GM18498 (cell line): ENCODE results near the gene CATSPERD.
"Not testable (repeated sequence)": the region's sequence is repeated elsewhere in the genome, so short reads cannot be mapped to it uniquely, and the experiment has no call there.

Experiments
- ATAC-seq: cut with Tn5 transposase; IDR thresholded peaks from one replicate; pipeline ENCODE4 v1.9.1; 2021; ENCODE audit warnings: mild to moderate bottlenecking, moderate library complexity; ENCODE audit not compliant: unreplicated experiment

CATSPERD gene

DNA sequence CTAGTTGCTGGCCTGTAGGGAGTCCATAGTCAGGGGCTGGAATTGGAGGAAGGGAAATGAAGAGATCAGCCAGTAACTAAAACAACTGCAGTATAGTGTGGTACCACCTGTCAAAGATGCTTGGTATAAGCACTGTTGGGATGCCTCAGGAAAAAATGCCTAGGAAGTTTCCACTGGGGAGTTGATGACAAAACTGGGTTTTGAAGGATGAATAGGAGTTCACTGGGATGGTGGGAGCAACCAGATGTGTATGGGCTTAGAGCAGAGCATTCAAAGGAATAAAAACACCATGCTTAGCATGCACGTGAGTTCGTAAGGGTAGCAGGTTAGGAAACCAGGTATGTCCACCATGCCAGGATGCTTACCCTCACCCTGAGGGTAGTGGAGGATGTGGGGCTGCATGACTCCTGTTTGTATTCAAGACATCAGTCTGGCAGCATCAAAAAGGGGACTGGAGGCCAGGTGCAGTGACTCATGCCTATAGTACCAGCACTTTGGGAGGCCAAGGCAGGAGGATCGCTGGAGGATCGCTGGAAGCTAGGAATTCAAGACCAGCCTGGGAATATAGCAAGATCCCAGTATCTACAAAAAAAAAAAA is 7.1 kb downstream of the CATSPERD start:
- no peak for ATAC-seq

DNA sequence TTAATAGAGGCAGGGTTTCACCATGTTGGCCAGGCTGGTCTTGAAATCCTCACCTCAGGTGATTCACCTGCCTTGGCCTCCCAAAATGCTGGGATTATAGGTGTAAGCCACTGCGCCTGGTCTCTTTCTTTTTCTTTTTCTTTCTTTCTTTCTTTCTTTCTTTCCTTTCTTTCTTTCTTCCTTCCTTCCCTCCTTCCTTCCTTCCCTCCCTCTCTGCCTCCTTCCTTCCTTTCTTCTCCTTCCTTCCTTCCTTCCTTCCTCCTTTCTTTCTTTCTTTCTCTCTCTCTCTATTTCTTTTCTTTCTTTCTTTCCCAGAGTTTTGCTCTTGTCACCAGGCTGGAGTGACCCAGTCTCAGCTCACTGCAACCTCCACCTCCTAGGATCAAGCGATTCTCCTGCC is 12.7 kb downstream of the CATSPERD start:
- ATAC-seq, result not testable (repeated sequence)

DNA sequence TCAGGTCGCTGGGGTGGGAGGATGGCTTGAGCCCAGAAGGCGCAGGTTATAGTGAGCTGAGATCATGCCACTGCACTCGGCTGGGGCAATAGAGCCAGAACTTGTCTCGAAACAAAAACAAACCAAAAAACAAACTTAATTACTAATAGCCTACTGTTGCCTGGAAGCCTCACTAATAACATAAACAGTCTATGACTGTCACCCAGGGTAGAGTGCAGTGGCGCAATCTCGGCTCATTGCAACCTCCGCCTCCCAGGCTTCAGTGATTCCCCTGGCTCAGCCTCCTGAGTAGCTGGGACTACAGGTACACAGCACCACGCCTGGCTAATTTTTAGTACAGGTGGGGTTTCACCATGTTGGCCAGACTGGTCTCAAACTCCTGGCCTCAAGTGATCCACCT is 18.0 kb downstream of the CATSPERD start:
- no peak for ATAC-seq

GRCh38 chr19:5742051-5742450 is 21.6 kb downstream of the CATSPERD start:
- no peak for ATAC-seq

DNA sequence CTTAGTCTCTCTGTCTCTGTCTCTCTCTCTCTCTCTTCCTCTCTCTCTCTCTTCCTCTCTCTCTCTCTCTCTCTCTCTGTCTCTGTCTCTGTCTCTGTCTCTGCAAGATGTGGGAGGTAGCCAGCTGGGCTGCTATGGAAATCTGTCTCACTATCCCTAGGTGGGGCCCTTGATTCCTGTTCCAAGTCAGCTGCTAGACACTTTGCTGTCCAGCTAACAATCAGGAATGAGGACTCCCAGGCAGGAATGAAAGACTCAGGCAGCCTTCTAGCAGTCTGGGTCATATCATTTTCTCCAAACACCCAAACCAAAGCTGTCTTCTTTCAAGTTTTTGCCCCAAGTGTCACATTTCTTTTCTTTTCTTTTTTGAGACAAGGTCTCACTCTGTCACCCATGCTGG is 23.2 kb downstream of the CATSPERD start:
- ATAC-seq, result no peak

DNA sequence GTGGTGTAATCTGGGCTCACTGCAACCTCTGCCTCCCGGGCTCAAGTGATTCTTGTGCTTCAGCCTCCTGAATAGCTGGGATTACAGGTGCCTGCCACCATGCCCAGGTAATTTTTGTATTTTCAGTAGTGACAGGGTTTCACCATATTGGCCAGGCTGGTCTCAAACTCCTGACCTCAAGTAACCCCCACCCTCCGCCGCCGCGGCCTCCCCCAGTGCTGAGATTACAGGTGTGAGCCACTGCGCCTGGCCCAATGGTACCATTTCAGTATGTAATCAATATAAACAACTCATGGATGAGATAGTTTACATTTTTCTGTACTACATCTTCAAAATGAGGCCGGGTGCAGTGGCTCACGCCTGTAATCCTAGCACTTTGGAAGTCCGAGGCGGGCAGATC is 24.6 kb downstream of the CATSPERD start:
- not testable (repeated sequence) for ATAC-seq

GRCh38 chr19:5748920-5749319 is 28.5 kb downstream of the CATSPERD start:
- not testable (repeated sequence) for ATAC-seq

DNA sequence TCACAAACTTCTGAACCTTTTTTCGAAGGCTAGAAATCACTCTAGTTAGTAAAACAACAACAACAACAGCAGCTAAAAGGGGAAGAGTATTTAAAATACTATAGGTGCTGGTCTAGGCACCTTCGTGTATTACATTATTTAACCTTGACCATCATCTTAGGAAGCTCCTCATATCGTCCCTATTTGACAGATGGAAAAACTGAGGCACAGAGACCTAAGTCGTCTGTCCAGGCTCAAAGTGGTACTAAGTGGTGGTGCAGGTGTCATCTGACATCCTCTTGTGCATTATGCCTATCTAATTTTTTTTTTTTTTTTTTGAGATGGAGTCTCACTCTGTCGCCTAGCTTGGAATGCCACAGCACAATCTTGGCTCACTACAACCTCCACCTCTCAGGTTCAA is 29.1 kb downstream of the CATSPERD start:
- no peak for ATAC-seq

DNA sequence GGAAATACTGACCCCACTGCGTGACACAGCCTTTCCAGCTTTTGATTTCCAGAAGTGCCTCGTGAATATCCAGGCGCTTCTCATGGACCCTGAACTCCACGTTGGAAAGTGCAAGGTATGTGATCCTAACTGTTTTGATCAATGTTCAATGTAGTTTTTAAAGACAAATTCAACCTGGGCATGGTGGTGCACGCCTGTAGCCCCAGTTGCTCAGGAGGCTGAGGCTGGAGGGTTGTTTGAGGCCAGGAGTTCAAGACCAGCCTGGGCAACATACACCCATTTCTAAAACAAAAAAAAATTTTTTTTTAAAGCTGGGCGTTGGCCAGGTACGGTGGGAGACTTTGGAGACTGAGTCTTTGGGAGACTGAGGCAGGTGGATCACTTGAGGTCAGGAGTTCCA is 31.3 kb downstream of the CATSPERD start:
- no peak for ATAC-seq

GRCh38 chr19:5753743-5754142 is 33.3 kb downstream of the CATSPERD start:
- no peak for ATAC-seq

GRCh38 chr19:5762608-5763217 is 42.3 kb downstream of the CATSPERD start:
- no peak for ATAC-seq

- no peak for ATAC-seq
Measured at GRCh38 chr19:5765220-5765619, 44.8 kb downstream of the CATSPERD start.

DNA sequence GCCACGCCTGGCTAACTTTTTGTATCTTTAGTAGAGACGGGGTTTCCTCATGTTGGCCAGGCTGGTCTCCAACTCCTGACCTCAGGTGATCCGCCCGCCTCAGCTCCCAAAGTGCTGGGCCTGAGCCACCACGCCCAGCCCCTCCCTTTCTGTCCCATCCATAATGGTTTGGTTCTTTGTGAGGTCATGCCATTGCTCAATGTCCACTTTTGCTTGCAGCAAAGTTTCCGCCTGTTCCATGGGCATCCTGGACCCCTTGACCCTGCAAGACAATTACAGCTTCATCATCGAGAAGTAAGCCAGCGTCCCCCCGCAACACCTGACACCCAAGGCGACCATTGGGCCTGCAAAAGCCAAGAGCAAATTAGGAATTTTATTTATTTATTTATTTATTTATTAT is 47.5 kb downstream of the CATSPERD start:
- no peak for ATAC-seq

DNA sequence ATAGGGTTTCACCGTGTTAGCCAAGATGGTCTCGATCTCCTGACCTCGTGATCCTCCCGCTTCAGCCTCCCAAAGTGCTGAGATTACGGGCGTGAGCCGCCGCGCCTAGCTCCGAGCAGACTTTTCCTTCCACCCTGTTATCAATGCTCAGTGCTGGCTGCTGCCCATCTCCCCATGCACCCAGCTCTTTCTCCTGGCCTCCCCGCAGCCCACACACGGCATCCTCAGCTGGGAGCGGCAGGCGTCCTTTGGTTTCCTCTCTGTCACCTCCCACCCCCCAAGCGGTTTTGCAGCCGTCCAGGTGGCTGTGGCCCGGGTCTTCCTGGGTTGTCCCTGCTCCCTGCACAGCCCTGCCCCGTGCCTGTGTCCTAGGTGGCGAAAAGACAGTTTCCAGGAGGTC is 52.0 kb downstream of the CATSPERD start:
- no peak for ATAC-seq

DNA sequence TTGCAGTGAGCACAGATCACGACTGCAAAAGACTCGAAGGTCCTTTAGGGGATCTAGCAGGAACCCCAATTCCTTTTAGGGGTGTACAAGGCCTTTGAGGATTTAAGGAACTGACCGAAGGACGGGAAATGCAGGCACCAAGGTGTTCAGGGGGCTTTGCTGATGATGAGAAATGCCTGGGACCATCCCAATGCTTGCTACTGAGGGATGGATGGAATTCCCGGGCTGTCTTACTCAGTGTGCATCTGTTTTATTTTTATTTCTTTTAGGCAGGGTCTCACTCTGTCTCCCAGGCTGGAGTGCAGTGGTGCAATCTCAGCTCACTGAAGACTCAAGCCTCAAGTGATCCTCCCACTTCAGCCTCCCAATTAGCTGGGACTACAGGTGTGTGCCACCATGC is 52.8 kb downstream of the CATSPERD start:
- ATAC-seq, result no peak

DNA sequence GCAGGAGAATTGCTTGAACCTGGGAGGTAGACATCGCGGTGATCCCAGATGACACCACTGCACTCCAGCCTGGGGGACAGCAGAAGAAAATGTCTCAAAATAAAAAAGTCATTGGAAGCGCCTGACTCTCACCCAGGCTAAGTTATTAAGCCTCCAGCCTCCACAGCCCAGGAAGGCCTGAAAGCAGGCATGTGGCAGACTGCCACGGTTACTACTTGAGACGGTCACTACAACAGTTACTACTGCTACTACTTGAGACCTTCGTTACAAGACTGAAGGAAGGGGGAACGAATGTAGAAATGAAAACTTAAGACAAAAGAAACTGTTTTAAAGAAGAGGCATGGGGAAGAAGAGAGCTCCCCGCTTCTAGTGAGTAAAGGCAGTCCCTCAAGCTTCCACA is 54.5 kb downstream of the CATSPERD start:
- ATAC-seq, result no peak

DNA sequence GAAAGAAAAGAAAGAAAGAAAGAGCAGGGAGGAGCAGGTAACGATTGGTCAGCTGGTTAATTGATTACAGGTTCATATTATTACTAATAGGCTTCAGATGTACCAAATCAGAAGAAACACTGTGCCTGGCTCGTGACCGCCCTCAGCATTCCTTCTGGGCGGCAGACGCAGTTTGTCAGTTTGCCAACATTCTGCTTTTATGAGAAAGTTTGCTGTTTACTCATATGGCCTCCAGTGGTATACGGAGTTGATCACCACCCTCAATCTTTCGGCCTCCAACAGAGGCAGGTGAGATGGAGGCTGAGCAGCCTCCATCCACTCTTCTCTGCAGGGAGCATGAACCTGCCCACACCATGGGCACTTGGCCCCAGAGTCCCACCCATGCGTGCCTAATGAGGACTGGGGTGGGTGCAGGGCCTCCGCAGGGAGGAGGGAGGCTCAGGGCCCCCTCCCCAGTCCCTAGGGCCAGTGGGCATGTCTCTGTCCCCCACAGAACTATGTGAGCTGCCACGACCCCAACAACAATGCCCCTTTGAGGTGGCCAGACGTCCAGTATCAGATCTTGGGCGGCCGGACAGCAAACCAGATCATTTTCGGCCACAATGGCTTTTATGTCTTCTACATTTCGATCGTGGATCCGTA is 55.4 kb downstream of the CATSPERD start:
- no peak for ATAC-seq

- ATAC-seq, result no peak
Measured at GRCh38 chr19:5778402-5778801, 58.0 kb downstream of the CATSPERD start.

- not testable (repeated sequence) for ATAC-seq
Measured at GRCh38 chr19:5780916-5781315, 60.5 kb downstream of the CATSPERD start.

DNA sequence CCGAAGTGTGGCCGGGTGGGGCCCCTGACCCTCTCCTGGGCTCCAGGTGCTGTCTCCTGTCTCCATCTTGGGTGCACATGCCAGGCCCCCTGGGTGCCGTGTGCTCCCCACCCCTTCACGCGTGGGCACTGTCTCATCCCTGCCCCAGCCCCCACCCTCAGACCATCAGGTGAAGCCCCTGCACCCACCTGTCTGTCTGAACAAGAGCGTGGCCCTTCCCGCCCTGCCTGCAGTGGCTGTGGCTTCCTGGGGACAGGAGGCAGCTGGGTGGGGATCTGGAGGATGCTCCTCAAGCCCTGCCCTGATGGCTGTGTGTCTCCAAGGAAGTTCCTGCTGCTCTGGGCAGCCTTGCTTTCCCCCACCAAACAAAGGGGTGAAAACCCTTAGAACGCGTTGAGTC is 61.9 kb downstream of the CATSPERD start:
- no peak for ATAC-seq

DNA sequence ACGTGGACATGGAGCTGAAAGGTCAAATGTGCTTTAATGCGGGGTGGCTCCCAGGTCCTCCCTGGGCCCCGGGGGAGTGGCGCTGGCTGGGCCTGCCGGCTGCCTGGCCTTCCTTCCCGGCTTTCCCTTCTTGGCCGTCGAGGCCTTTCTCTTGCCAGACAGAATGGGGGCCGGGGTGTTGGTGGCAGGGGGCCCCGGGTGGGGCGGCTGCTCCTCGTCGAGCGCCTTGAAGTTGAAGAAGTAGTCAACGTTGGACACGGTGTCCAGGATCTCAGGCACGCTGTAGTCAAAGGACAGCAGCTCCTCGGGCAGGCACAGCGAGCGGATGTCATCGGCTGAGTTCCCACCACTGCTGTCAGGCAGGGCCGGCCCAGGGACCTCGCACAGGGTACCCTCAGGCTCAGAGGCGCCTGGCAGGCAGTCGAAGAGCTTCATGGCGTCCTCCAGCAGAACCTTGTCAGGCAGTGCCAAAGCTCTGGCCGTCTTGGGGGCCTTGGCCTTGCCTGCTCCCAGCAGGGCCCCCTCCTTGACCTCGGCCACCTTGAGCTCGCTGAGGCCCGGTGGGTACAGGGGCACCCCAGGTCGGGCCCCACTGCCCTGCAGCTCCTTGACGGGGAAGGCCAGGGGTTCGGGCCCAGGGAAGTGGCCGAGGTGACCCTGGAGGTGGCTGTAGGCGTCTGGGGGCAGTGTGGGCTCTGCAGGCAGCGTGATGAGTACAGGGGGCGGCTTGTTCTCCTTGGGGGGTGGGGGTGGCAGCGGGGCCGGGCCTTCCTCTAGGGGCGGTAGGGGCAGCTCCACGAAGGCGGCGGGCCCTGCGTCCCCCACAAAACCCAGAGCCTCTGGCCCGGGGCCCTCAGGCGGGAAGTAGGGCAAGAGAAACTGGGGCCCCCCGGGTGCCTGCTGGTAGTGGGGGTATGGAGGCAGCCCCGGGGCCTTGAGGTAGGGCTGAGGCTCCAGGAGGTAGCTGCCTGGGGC is 62.8 kb downstream of the CATSPERD start:
- no peak for ATAC-seq
